IMR-90 (cell line): ENCODE results near the gene SARDH. TPM values are rescaled to one million over a fixed set of nuclear protein-coding genes. Genes with fewer than 3 reads are reported as not detected.
A peak's percentile ranks its signal among the peaks of the same experiment; 100 is the strongest.

Experiments
- ATAC-seq: fragments of 200-7000 bp; cut with Tn5 transposase; 2 replicates; pipeline ENCODE4 v1.9.1; 2020; ENCODE audit warnings: low read depth, mild to moderate bottlenecking, moderate library complexity
- BruUV-seq: library from RNA; stranded (reverse); fragments of 400-500 nt; replicated peaks from 2 replicates; lab custom pipeline; 2021; lab: Mats Ljungman, UMichigan
- CTCF ChIA-PET: fragments of 300-600 bp; formaldehyde crosslinking; extraction: SDS; loops from one replicate; lab custom pipeline; 2021; ENCODE audit warnings: antibody characterized with exemption; lab: Yijun Ruan, JAX
- POLR2A ChIA-PET: fragments of 300-600 bp; sonication (Branson Sonifier 250); formaldehyde crosslinking; loops from one replicate; lab custom pipeline; 2022; ENCODE audit warnings: antibody characterized with exemption; ENCODE audit not compliant: unreplicated experiment; lab: Charles Lee
- DNase-seq: peaks from one replicate; pipeline ENCODE4 v3.0.0; 2013
- H2AFZ ChIP-seq: replicated peaks from 2 replicates; pipeline ENCODE3; 2013; ENCODE audit warnings: low read length, mild to moderate bottlenecking; ENCODE audit not compliant: poor library complexity
- H2AK5ac ChIP-seq: 2 replicates; pipeline ENCODE4 v1.6.1; 2013; ENCODE audit warnings: low read depth, low read length, inconsistent platforms
- H2AK9ac ChIP-seq: replicated peaks from 2 replicates; pipeline ENCODE3; 2013; ENCODE audit warnings: mild to moderate bottlenecking, low read depth, low read length, moderate library complexity; ENCODE audit not compliant: poor library complexity
- H2BK120ac ChIP-seq: 2 replicates; pipeline ENCODE4 v1.6.1; 2013; ENCODE audit warnings: low read depth, low read length, inconsistent platforms
- H2BK15ac ChIP-seq: 3 replicates; pipeline ENCODE4 v1.6.1; 2013; ENCODE audit warnings: low read depth, low read length, inconsistent platforms
- H2BK20ac ChIP-seq: 2 replicates; pipeline ENCODE4 v1.6.1; 2013; ENCODE audit warnings: low read depth, mild to moderate bottlenecking, inconsistent platforms, low read length, moderate library complexity
- H2BK5ac ChIP-seq: 2 replicates; pipeline ENCODE4 v1.6.1; 2013; ENCODE audit warnings: mild to moderate bottlenecking, low read depth, low read length, inconsistent platforms; ENCODE audit not compliant: poor library complexity, severe bottlenecking
- H3K14ac ChIP-seq: replicated peaks from 2 replicates; pipeline ENCODE4 v1.6.1; 2013; ENCODE audit warnings: low read depth, low read length, inconsistent platforms
- H3K18ac ChIP-seq: 2 replicates; pipeline ENCODE4 v1.6.1; 2013; ENCODE audit warnings: low read depth, low read length, control low read depth
- H3K23ac ChIP-seq: 2 replicates; pipeline ENCODE4 v1.6.1; 2013; ENCODE audit warnings: low read depth, low read length, inconsistent platforms
- H3K27ac ChIP-seq: 2 replicates; pipeline ENCODE4 v1.5.1; 2013; ENCODE audit warnings: mild to moderate bottlenecking, control low read depth, low read length; ENCODE audit not compliant: insufficient read depth
- H3K27me3 ChIP-seq: 2 replicates; pipeline ENCODE4 v1.6.1; 2013; ENCODE audit warnings: low read length; ENCODE audit not compliant: control insufficient read depth, insufficient read depth
- H3K36me3 ChIP-seq: 2 replicates; pipeline ENCODE4 v1.6.1; 2013; ENCODE audit warnings: low read length, mixed read lengths; ENCODE audit not compliant: control insufficient read depth, insufficient read depth
- H3K4ac ChIP-seq: 2 replicates; pipeline ENCODE4 v1.6.1; 2013; ENCODE audit warnings: low read depth, low read length, inconsistent platforms
- H3K4me1 ChIP-seq: 2 replicates; pipeline ENCODE4 v1.6.1; 2013; ENCODE audit warnings: low read length, mixed read lengths; ENCODE audit not compliant: control insufficient read depth, insufficient read depth
- H3K4me2 ChIP-seq: 2 replicates; pipeline ENCODE4 v1.6.1; 2013; ENCODE audit warnings: low read depth, mild to moderate bottlenecking, control low read depth, low read length, moderate library complexity
- H3K4me3 ChIP-seq: 2 replicates; pipeline ENCODE4 v1.5.1; 2013; ENCODE audit warnings: low read depth, mild to moderate bottlenecking, control low read depth, low read length, moderate library complexity; ENCODE audit not compliant: insufficient read depth
- H3K56ac ChIP-seq: 2 replicates; pipeline ENCODE4 v1.6.1; 2013; ENCODE audit warnings: low read length, inconsistent platforms; ENCODE audit not compliant: insufficient read depth; ENCODE audit errors: extremely low read depth
- H3K79me1 ChIP-seq, 2 experiments: 2 replicates each; pipeline ENCODE4 v1.6.1; 2013; ENCODE audit warnings: low read length in 2 of 2, inconsistent platforms in 1 of 2, low read depth in 1 of 2
- H3K9ac ChIP-seq: 2 replicates; pipeline ENCODE4 v1.6.1; 2013; ENCODE audit warnings: low read depth, low read length, control low read depth
- H3K9me1 ChIP-seq: 2 replicates; pipeline ENCODE4 v1.6.1; 2013; ENCODE audit warnings: low read length, inconsistent platforms; ENCODE audit not compliant: insufficient read depth
- H3K9me3 ChIP-seq: 2 replicates; pipeline ENCODE4 v1.6.1; 2013; ENCODE audit warnings: low read length; ENCODE audit not compliant: control insufficient read depth, insufficient read depth
- H4K20me1 ChIP-seq: 2 replicates; pipeline ENCODE4 v1.6.1; 2013; ENCODE audit warnings: low read length, inconsistent platforms; ENCODE audit not compliant: insufficient read depth
- H4K5ac ChIP-seq: 2 replicates; pipeline ENCODE4 v1.6.1; 2013; ENCODE audit warnings: mild to moderate bottlenecking, low read depth, low read length, control low read depth
- H4K8ac ChIP-seq, 2 experiments: 2 replicates each; pipeline ENCODE4 v1.6.1; 2013; ENCODE audit warnings: low read depth in 2 of 2, low read length in 2 of 2, control low read depth in 1 of 2, inconsistent platforms in 1 of 2
- H4K91ac ChIP-seq: 2 replicates; pipeline ENCODE4 v1.6.1; 2013; ENCODE audit warnings: low read depth, low read length, inconsistent platforms; ENCODE audit not compliant: insufficient read depth
- BHLHE40 ChIP-seq: fragments of 150-350 bp; IDR thresholded peaks from 2 replicates; pipeline ENCODE4 v1.6.1; 2016; ENCODE audit warnings: mild to moderate bottlenecking, low read depth, low read length
- CHD1 ChIP-seq: IDR thresholded peaks from 2 replicates; pipeline ENCODE4 v1.6.1; 2012; ENCODE audit warnings: low read depth, low read length, improper control_type of control experiment
- FOS ChIP-seq: fragments of 150-350 bp; IDR thresholded peaks from 2 replicates; pipeline ENCODE4 v1.6.1; 2016; ENCODE audit warnings: low read depth, low read length
- MAZ ChIP-seq: IDR thresholded peaks from 2 replicates; pipeline ENCODE4 v1.6.1; 2012; ENCODE audit warnings: low read depth, mild to moderate bottlenecking, low read length, improper control_type of control experiment, moderate library complexity, borderline replicate concordance
- MXI1 ChIP-seq: IDR thresholded peaks from 2 replicates; pipeline ENCODE4 v1.6.1; 2012; ENCODE audit warnings: low read depth, mild to moderate bottlenecking, low read length, moderate library complexity, borderline replicate concordance
- NFE2L2 ChIP-seq: fragments of 150-350 bp; IDR thresholded peaks from 2 replicates; pipeline ENCODE4 v1.6.1; 2016; ENCODE audit warnings: low read depth, mild to moderate bottlenecking, low read length
- POLR2A ChIP-seq: IDR thresholded peaks from 2 replicates; pipeline ENCODE4 v1.6.1; 2012; ENCODE audit warnings: mild to moderate bottlenecking, low read depth, low read length
- RCOR1 ChIP-seq: IDR thresholded peaks from 2 replicates; pipeline ENCODE4 v1.6.1; 2012; ENCODE audit warnings: mild to moderate bottlenecking, low read length, improper control_type of control experiment; ENCODE audit not compliant: insufficient replicate concordance
- RFX5 ChIP-seq: IDR thresholded peaks from 2 replicates; pipeline ENCODE4 v1.8.0; 2012; ENCODE audit warnings: low read depth, mild to moderate bottlenecking, low read length, moderate library complexity
- WGBS, 2 experiments: methylation state at CpG; one replicate each; pipeline versions ENCODE4 v1.1.5 to v1.1.7; 2013; ENCODE audit warnings: missing lambda C conversion rate in 2 of 2; ENCODE audit not compliant: insufficient read length in 1 of 2; ENCODE audit errors: extremely low coverage in 2 of 2; 5-methylcytosine and 5-hydroxymethylcytosine counted together
- dilution Hi-C: fragments of 300-500 bp; cut with HindIII; formaldehyde crosslinking; loops from one replicate; pipeline ENCODE4 v1.14.3; 2018; ENCODE audit warnings: low sequenced_read_pairs; ENCODE audit not compliant: unreplicated experiment
- in situ Hi-C: fragments of 300-500 bp; cut with MboI; formaldehyde crosslinking; loops from 3 replicates; pipeline ENCODE4 v1.14.3; 2019; ENCODE audit warnings: low sequenced_read_pairs, inconsistent platforms, mixed read lengths
- intact Hi-C: fragments of 100-400 bp; cut with micrococcal nuclease; formaldehyde crosslinking; loops from 2 replicates; pipeline ENCODE4 v1.10.0; 2022
- polyA plus RNA-seq, 3 experiments: library from polyadenylated mRNA; depleted of rRNA; stranded (reverse); fragments of >200 nt; gene quantifications; 2 replicates each; pipeline ENCODE4 v1.2.3, GENCODE V29; 2012; ENCODE audit warnings: low replicate concordance in 1 of 3
- total RNA-seq: library from RNA; depleted of rRNA; stranded (reverse); fragments of >200 nt; gene quantifications from 2 replicates; pipeline ENCODE4 v1.2.3, GENCODE V29; 2012

The SARDH gene
- total and polyA plus RNA-seq, 2 of the 4 experiments (the other 2 are of a cell fraction) = 5.0 to 7.5 TPM

GRCh38 chr9:133677126-133678010 lies 60.8 kb downstream of the SARDH start (continued):
- no peak for TF ChIP-seq RCOR1

GRCh38 chr9:133676450-133676849 lies 61.7 kb downstream of the SARDH start:
- Histone ChIP-seq H3K4me2 (no peak overlapping the region), H2BK5ac (no peak overlapping the region), H4K20me1 (no peaks in the 10 kb centered on the region), H3K14ac (no peak overlapping the region), H2AK5ac (no peak overlapping the region), H3K4me1 (no peaks in the 10 kb centered on the region), H2BK15ac (no peak overlapping the region), H3K9ac (no peak overlapping the region), H3K9me1 (no peaks in the 10 kb centered on the region), H3K9me3 (no peaks in the 10 kb centered on the region), H3K56ac (no peak overlapping the region), H2AK9ac (peak overlapping the region; percentile 70), H2AFZ (no peak overlapping the region), H3K18ac (no peak overlapping the region), H3K79me1 (no peaks in the 10 kb centered on the region), H4K8ac (no peak overlapping the region), H4K91ac (no peak overlapping the region), H3K27ac (no peak overlapping the region), H3K27me3 (no peaks in the 10 kb centered on the region; the same call in 1 of the 2 replicates), H3K23ac (no peak overlapping the region), H2BK20ac (no peak overlapping the region), H2BK120ac (no peak overlapping the region), H4K5ac (no peak overlapping the region), H3K4me3 (no peak overlapping the region), H3K36me3 (no peaks in the 10 kb centered on the region), H3K4ac (no peak overlapping the region)
- intact Hi-C loops = no loop called here
- DNase-seq = no peak
- ATAC-seq = no peak; the same call in 1 of the 2 replicates
- no TSS peak for BruUV-seq
- TF ChIP-seq CHD1 (no peak), RFX5 (no peak), POLR2A (no peak), NFE2L2 (no peak), MAZ (no peak), MXI1 (no peak), FOS (no peak), BHLHE40 (no peak)
- CTCF ChIA-PET = no interaction called here
- WGBS, 2 experiments = 58% methylated on average over 3 of the region's 10 CpGs; no CpG with 5 or more reads in 1 of the 2 experiments
- POLR2A ChIA-PET = interaction anchor here (0.6 kb wide), 1 partner anchor 977 kb away, joined by 4 read pairs; no protein-coding TSS in a partner anchor
- dilution Hi-C loops = no loop called here
- in situ Hi-C loops = no loop called here
